Body of pancreas (tissue), 4 donors: ENCODE results near the gene KCNRG. TPM values are rescaled to one million over a fixed set of nuclear protein-coding genes. Genes with fewer than 3 reads are reported as not detected.
"Not testable (repeated sequence)": the region's sequence is repeated elsewhere in the genome, so short reads cannot be mapped to it uniquely, and the experiment has no call there.

Source experiments
- ATAC-seq: fragments of 150-250 bp; one replicate; pipeline ENCODE4 v1.9.1; 2016
- DNase-seq, 4 donors: peaks; one replicate each; pipeline ENCODE4 v3.0.0-alpha.2; 2019
- H3K27ac ChIP-seq, 4 donors: fragments of 200-600 bp; sonication (generic); 1 replicate in 3 of 4; 2 replicates in 1 of 4; pipeline versions ENCODE4 v1.5.1 to v1.6.1; 2016 to 2019; ENCODE audit warnings: mild to moderate bottlenecking in 1 of 4, mixed read lengths in 1 of 4, moderate library complexity in 1 of 4
- H3K27me3 ChIP-seq, 2 donors: fragments of 200-600 bp; sonication (generic); one replicate each; pipeline ENCODE4 v1.6.0; 2016; ENCODE audit warnings: mild to moderate bottlenecking in 1 of 2
- H3K36me3 ChIP-seq, 2 donors: fragments of 200-600 bp; sonication (generic); replicated peaks in 1 of 2; 2 replicates each; pipeline ENCODE4 v1.5.1; 2016; ENCODE audit warnings: low read depth in 2 of 2; ENCODE audit not compliant: insufficient read depth in 1 of 2
- H3K4me1 ChIP-seq: fragments of 200-600 bp; sonication (generic); one replicate; pipeline ENCODE4 v1.6.0; 2016
- H3K4me3 ChIP-seq, 2 donors: fragments of 200-600 bp; sonication (generic); 1 replicate in 1 of 2; 2 replicates in 1 of 2; pipeline ENCODE4 v1.5.1; 2016 to 2019
- H3K9me3 ChIP-seq, 3 donors: fragments of 200-600 bp; sonication (generic); 1 replicate in 2 of 3; 2 replicates in 1 of 3; pipeline ENCODE4 v1.5.1; 2016
- CTCF ChIP-seq, 7 experiments: fragments of 450-650 bp in 4 of 7; fragments of 200-600 bp in 3 of 7; sonication (generic) in 3 of 7; IDR thresholded peaks; one replicate each; pipeline ENCODE4 v1.5.1; 2016 to 2019; ENCODE audit warnings: antibody characterized with exemption in 7 of 7
- POLR2A ChIP-seq, 3 donors: fragments of 450-650 bp; IDR thresholded peaks; one replicate each; pipeline ENCODE4 v1.6.1; 2016; ENCODE audit warnings: antibody characterized with exemption in 3 of 3, mild to moderate bottlenecking in 2 of 3
- WGBS, 2 donors: methylation state at CpG; one replicate each; pipeline ENCODE4 v1.1.5; 2017; 5-methylcytosine and 5-hydroxymethylcytosine counted together
- intact Hi-C: fragments of 100-400 bp; cut with DNase I; formaldehyde crosslinking; loops from one replicate; pipeline ENCODE4 v1.15.1; 2023
- total RNA-seq, 2 donors: library from RNA; depleted of rRNA; stranded (reverse); fragments of >200 nt; gene quantifications; one replicate each; pipeline ENCODE4 v1.1.0, GENCODE V29; 2016

KCNRG gene
- total RNA-seq, 2 donors from 2014 or later: 0.78 TPM; not detected in 1

DNA sequence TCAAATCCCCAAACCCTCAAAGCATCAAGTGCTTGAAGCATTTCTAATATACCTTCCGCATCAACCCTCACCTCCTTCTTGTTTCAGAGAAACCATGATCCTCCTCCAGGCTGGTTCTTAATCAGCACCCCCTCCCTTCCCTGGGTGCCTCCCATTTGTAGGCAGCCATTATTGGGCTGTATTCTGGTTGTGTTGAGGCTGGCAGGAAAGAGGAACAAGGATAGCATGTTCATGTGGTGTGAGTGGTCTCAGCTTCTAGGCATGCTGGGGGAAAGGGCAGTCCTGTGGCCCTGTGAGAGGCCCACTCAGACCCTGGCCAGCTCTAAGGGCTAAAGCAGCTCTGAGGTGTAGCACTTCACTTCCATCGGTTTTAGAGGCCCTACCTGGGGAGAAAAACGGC is 37.3 kb upstream of the KCNRG start:
- Histone ChIP-seq H3K4me1 (peaks cover 8% of the 10 kb centered on the region), H3K27me3 (no peaks in the 10 kb centered on the region), H3K4me3 (no peak overlapping the region), H3K36me3 (no peaks in the 10 kb centered on the region), H3K27ac (no peak overlapping the region), H3K9me3 (no peaks in the 10 kb centered on the region)
- ATAC-seq: no peak
- WGBS, 2 donors: 82% methylated on average over 3 of the region's 3 CpGs
- intact Hi-C loops: no loop called here
- no peak for TF ChIP-seq POLR2A (IDR thresholded peaks at IDR 0.05)
- no peak for TF ChIP-seq CTCF (IDR thresholded peaks at IDR 0.05)
- DNase-seq: no peak

- H3K27ac ChIP-seq: no peak overlapping the region
- H3K36me3 ChIP-seq: no peaks in the 10 kb centered on the region
- no peak for ATAC-seq
- peaks cover 7% of the 10 kb centered on the region for H3K4me1 ChIP-seq
- H3K9me3 ChIP-seq: no peaks in the 10 kb centered on the region
- no peak for DNase-seq
- no peaks in the 10 kb centered on the region for H3K27me3 ChIP-seq
- TF ChIP-seq POLR2A (IDR thresholded peaks at IDR 0.05): no peak
- no peak for TF ChIP-seq CTCF (IDR thresholded peaks at IDR 0.05)
- intact Hi-C loops: loop anchor here (10.0 kb wide), 1 partner anchor 555 kb away; no protein-coding TSS in a partner anchor
- H3K4me3 ChIP-seq: no peak overlapping the region
Observed at GRCh38 chr13:49980266-49980665, 35.0 kb upstream of the KCNRG start.

- no peak overlapping the region for H3K4me3 ChIP-seq
- no peaks in the 10 kb centered on the region for H3K36me3 ChIP-seq
- TF ChIP-seq POLR2A (IDR thresholded peaks at IDR 0.05): no peak
- TF ChIP-seq CTCF (IDR thresholded peaks at IDR 0.05): no peak
- H3K4me1 ChIP-seq: peaks cover 11% of the 10 kb centered on the region
- no peak overlapping the region for H3K27ac ChIP-seq
- no peaks in the 10 kb centered on the region for H3K9me3 ChIP-seq
- intact Hi-C loops: loop anchor here (10.0 kb wide), 1 partner anchor 550 kb away; no protein-coding TSS in a partner anchor
- DNase-seq (peak in 2 of 4 donors; percentile 40 to 58), ATAC-seq (peak; percentile 48)
- no peaks in the 10 kb centered on the region for H3K27me3 ChIP-seq
- 29 to 34% methylated on average over 2 of the region's 2 CpGs for WGBS, 2 donors
Observed at GRCh38 chr13:49985129-49985528, 30.1 kb upstream of the KCNRG start.

GRCh38 chr13:49986471-49986870 is 28.8 kb upstream of the KCNRG start:
- no peak overlapping the region for H3K27ac ChIP-seq
- no peaks in the 10 kb centered on the region for H3K36me3 ChIP-seq
- intact Hi-C loops: loop anchor here (10.0 kb wide), 1 partner anchor 548 kb away; no protein-coding TSS in a partner anchor
- WGBS, 2 donors: 60 to 73% methylated on average over 7 of the region's 7 CpGs
- DNase-seq (no peak), ATAC-seq (no peak)
- no peaks in the 10 kb centered on the region for H3K9me3 ChIP-seq
- TF ChIP-seq CTCF (IDR thresholded peaks at IDR 0.05) (no peak), POLR2A (IDR thresholded peaks at IDR 0.05) (no peak)
- H3K4me3 ChIP-seq: no peak overlapping the region
- H3K27me3 ChIP-seq: no peaks in the 10 kb centered on the region
- H3K4me1 ChIP-seq: peaks cover 11% of the 10 kb centered on the region

- H3K4me3 ChIP-seq, H3K4me1 ChIP-seq, DNase-seq, intact Hi-C loops, H3K27ac ChIP-seq, H3K36me3 ChIP-seq, ATAC-seq, H3K9me3 ChIP-seq, H3K27me3 ChIP-seq: not testable (repeated sequence)
- 86% methylated on average over 6 of the region's 6 CpGs for WGBS, 2 donors
Observed at GRCh38 chr13:49990612-49991011, 24.6 kb upstream of the KCNRG start.
